Neural cell (in vitro differentiated cells): ENCODE data around the gene GLRX. TPM values are rescaled to one million over a fixed set of nuclear protein-coding genes. Genes with fewer than 3 reads are reported as not detected.

Source experiments
- H2AFZ ChIP-seq: fragments of 200-600, 300-800 bp; sonication (generic), shearing (Covaris generic); 2 replicates; pipeline ENCODE4 v1.6.0; 2014; ENCODE audit warnings: low read depth, mild to moderate bottlenecking, antibody characterized with exemption, low read length, moderate library complexity
- H3F3A ChIP-seq: fragments of 200-600 bp; shearing (Covaris generic); 2 replicates; pipeline ENCODE4 v1.6.1; 2016; ENCODE audit warnings: mild to moderate bottlenecking, moderate library complexity, mixed read lengths, antibody characterized with exemption, low read length; ENCODE audit not compliant: insufficient read depth, poor library complexity, severe bottlenecking
- H3K27ac ChIP-seq: fragments of 200-600, 300-800 bp; sonication (generic), shearing (Covaris generic); 2 replicates; pipeline ENCODE4 v1.5.1; 2014; ENCODE audit warnings: mild to moderate bottlenecking, low read length, moderate library complexity
- H3K27me3 ChIP-seq: fragments of 300-800, 200-600 bp; sonication (generic), shearing (Covaris generic); 2 replicates; pipeline ENCODE4 v1.6.0; 2014; ENCODE audit warnings: mild to moderate bottlenecking, low read depth, low read length, moderate library complexity; ENCODE audit not compliant: insufficient read depth
- H3K36me3 ChIP-seq: fragments of 300-800, 200-600 bp; sonication (generic), shearing (Covaris generic); 2 replicates; pipeline ENCODE4 v1.5.1; 2014; ENCODE audit warnings: mild to moderate bottlenecking, antibody characterized with exemption, low read length, moderate library complexity; ENCODE audit not compliant: insufficient read depth
- H3K4me2 ChIP-seq: fragments of 300-800, 200-600 bp; sonication (generic), shearing (Covaris generic); 2 replicates; pipeline ENCODE4 v1.6.0; 2014; ENCODE audit warnings: mild to moderate bottlenecking, low read length
- H3K4me3 ChIP-seq: fragments of 300-800, 200-600 bp; sonication (generic), shearing (Covaris generic); 2 replicates; pipeline ENCODE4 v1.5.1; 2014; ENCODE audit warnings: mild to moderate bottlenecking, low read length, moderate library complexity
- H3K79me2 ChIP-seq: fragments of 200-600 bp; shearing (Covaris generic); replicated peaks from 2 replicates; pipeline ENCODE4 v1.6.0; 2014; ENCODE audit warnings: mild to moderate bottlenecking, low read length, moderate library complexity; ENCODE audit not compliant: insufficient read depth
- H3K9ac ChIP-seq: fragments of 300-800, 200-600 bp; sonication (generic), shearing (Covaris generic); 2 replicates; pipeline ENCODE4 v1.6.1; 2016; ENCODE audit warnings: mild to moderate bottlenecking, low read length, mixed read lengths
- H3K9me2 ChIP-seq: fragments of 200-600 bp; shearing (Covaris generic); 2 replicates; pipeline ENCODE4 v1.6.1; 2016; ENCODE audit warnings: mild to moderate bottlenecking, low read length, mixed read lengths; ENCODE audit not compliant: insufficient read depth
- H3K9me3 ChIP-seq: fragments of 200-600, 300-800 bp; sonication (generic), shearing (Covaris generic); 2 replicates; pipeline ENCODE4 v1.6.1; 2016; ENCODE audit warnings: mild to moderate bottlenecking, mixed run types, low read length, moderate library complexity, mixed read lengths
- H4K20me1 ChIP-seq: fragments of 200-600 bp; shearing (Covaris generic); 2 replicates; pipeline ENCODE4 v1.6.1; 2016; ENCODE audit warnings: mild to moderate bottlenecking, mixed run types; ENCODE audit not compliant: insufficient read depth
- EP300 ChIP-seq: fragments of 450-650 bp; conservative IDR thresholded peaks from 2 replicates; pipeline ENCODE4 v1.6.1; 2014; ENCODE audit warnings: antibody characterized with exemption, mild to moderate bottlenecking, moderate library complexity; ENCODE audit not compliant: poor library complexity, severe bottlenecking
- EZH2 ChIP-seq: fragments of 200-600, 300-800 bp; shearing (Covaris generic), sonication (generic); IDR thresholded peaks from 2 replicates; pipeline ENCODE4 v1.6.1; 2014; ENCODE audit warnings: antibody characterized with exemption, low read length, borderline replicate concordance, mild to moderate bottlenecking; ENCODE audit not compliant: insufficient read depth, poor library complexity, severe bottlenecking
- MXI1 ChIP-seq: fragments of 450-650 bp; conservative IDR thresholded peaks from 2 replicates; pipeline ENCODE4 v1.6.1; 2014; ENCODE audit warnings: antibody characterized with exemption, mild to moderate bottlenecking; ENCODE audit not compliant: poor library complexity, severe bottlenecking
- POLR2AphosphoS5 ChIP-seq: IDR thresholded peaks from 2 replicates; pipeline ENCODE4 v1.6.1; 2012
- RAD21 ChIP-seq: fragments of 450-650 bp; conservative IDR thresholded peaks from 2 replicates; pipeline ENCODE4 v1.6.1; 2014; ENCODE audit warnings: antibody characterized with exemption, mild to moderate bottlenecking, moderate library complexity
- SMC3 ChIP-seq: fragments of 450-650 bp; conservative IDR thresholded peaks from 2 replicates; pipeline ENCODE4 v1.6.1; 2014; ENCODE audit warnings: antibody characterized with exemption, mild to moderate bottlenecking, moderate library complexity; ENCODE audit not compliant: poor library complexity
- TAF1 ChIP-seq: IDR thresholded peaks from 2 replicates; pipeline ENCODE4 v1.6.1; 2012; ENCODE audit warnings: low read depth
- polyA plus RNA-seq: library from polyadenylated mRNA; depleted of rRNA; stranded (reverse); fragments of >200 nt; gene quantifications from 2 replicates; pipeline ENCODE4 v1.2.3, GENCODE V29; 2014
- TF ChIP-seq, protein P1 (sequence below): IDR thresholded peaks from 2 replicates; pipeline ENCODE4 v1.6.1; 2012; ENCODE audit warnings: borderline replicate concordance
- TF ChIP-seq, protein P2 (sequence below): fragments of 450-650 bp; IDR thresholded peaks from 2 replicates; pipeline ENCODE4 v1.5.1; 2014; ENCODE audit warnings: antibody characterized with exemption, mild to moderate bottlenecking, moderate library complexity; ENCODE audit not compliant: poor library complexity, severe bottlenecking

Gene GLRX
- polyA plus RNA-seq, 1 donor from 2014 or later, result 54.0 TPM

GRCh38 chr5:95864456-95864855, 41.9 kb upstream of the GLRX start:
- Histone ChIP-seq H4K20me1 (no peaks in the 10 kb centered on the region), H3K36me3 (no peaks in the 10 kb centered on the region), H3K9ac (no peak overlapping the region), H3F3A (no peaks in the 10 kb centered on the region), H2AFZ (no peak overlapping the region), H3K9me2 (no peaks in the 10 kb centered on the region), H3K4me2 (no peak overlapping the region), H3K27me3 (no peaks in the 10 kb centered on the region), H3K4me3 (no peak overlapping the region), H3K27ac (no peak overlapping the region), H3K9me3 (no peaks in the 10 kb centered on the region), H3K79me2 (no peaks in the 10 kb centered on the region)
- TF ChIP-seq RAD21 (no peak), EZH2 (no peak), MXI1 (no peak), EP300 (no peak), SMC3 (no peak), POLR2AphosphoS5 (no peak), TAF1 (no peak)
- TF ChIP-seq, protein P1, sequence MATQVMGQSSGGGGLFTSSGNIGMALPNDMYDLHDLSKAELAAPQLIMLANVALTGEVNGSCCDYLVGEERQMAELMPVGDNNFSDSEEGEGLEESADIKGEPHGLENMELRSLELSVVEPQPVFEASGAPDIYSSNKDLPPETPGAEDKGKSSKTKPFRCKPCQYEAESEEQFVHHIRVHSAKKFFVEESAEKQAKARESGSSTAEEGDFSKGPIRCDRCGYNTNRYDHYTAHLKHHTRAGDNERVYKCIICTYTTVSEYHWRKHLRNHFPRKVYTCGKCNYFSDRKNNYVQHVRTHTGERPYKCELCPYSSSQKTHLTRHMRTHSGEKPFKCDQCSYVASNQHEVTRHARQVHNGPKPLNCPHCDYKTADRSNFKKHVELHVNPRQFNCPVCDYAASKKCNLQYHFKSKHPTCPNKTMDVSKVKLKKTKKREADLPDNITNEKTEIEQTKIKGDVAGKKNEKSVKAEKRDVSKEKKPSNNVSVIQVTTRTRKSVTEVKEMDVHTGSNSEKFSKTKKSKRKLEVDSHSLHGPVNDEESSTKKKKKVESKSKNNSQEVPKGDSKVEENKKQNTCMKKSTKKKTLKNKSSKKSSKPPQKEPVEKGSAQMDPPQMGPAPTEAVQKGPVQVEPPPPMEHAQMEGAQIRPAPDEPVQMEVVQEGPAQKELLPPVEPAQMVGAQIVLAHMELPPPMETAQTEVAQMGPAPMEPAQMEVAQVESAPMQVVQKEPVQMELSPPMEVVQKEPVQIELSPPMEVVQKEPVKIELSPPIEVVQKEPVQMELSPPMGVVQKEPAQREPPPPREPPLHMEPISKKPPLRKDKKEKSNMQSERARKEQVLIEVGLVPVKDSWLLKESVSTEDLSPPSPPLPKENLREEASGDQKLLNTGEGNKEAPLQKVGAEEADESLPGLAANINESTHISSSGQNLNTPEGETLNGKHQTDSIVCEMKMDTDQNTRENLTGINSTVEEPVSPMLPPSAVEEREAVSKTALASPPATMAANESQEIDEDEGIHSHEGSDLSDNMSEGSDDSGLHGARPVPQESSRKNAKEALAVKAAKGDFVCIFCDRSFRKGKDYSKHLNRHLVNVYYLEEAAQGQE, result no peak
- TF ChIP-seq, protein P2, sequence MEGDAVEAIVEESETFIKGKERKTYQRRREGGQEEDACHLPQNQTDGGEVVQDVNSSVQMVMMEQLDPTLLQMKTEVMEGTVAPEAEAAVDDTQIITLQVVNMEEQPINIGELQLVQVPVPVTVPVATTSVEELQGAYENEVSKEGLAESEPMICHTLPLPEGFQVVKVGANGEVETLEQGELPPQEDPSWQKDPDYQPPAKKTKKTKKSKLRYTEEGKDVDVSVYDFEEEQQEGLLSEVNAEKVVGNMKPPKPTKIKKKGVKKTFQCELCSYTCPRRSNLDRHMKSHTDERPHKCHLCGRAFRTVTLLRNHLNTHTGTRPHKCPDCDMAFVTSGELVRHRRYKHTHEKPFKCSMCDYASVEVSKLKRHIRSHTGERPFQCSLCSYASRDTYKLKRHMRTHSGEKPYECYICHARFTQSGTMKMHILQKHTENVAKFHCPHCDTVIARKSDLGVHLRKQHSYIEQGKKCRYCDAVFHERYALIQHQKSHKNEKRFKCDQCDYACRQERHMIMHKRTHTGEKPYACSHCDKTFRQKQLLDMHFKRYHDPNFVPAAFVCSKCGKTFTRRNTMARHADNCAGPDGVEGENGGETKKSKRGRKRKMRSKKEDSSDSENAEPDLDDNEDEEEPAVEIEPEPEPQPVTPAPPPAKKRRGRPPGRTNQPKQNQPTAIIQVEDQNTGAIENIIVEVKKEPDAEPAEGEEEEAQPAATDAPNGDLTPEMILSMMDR, result no peak

GRCh38 chr5:95863383-95863757, 40.8 kb upstream of the GLRX start:
- no peaks in the 10 kb centered on the region for H3K27me3 ChIP-seq
- no peaks in the 10 kb centered on the region for H3K9me3 ChIP-seq
- TF ChIP-seq, protein P1, result no peak
- TF ChIP-seq EP300, result no peak
- no peak for TF ChIP-seq RAD21
- no peak for TF ChIP-seq MXI1
- TF ChIP-seq TAF1, result no peak
- TF ChIP-seq EZH2, result no peak
- TF ChIP-seq, protein P2, result no peak
- TF ChIP-seq POLR2AphosphoS5, result no peak
- TF ChIP-seq SMC3, result no peak
- no peaks in the 10 kb centered on the region for H3K36me3 ChIP-seq
- no peak overlapping the region for H3K4me3 ChIP-seq
- no peak overlapping the region for H2AFZ ChIP-seq
- H3K79me2 ChIP-seq, result no peaks in the 10 kb centered on the region
- H4K20me1 ChIP-seq, result no peaks in the 10 kb centered on the region
- H3K9me2 ChIP-seq, result no peaks in the 10 kb centered on the region
- no peak overlapping the region for H3K27ac ChIP-seq
- no peak overlapping the region for H3K9ac ChIP-seq
- no peak overlapping the region for H3K4me2 ChIP-seq
- no peaks in the 10 kb centered on the region for H3F3A ChIP-seq
